GM23248 (cell line): ENCODE results near the gene SUN2.
"Not testable (repeated sequence)": the region's sequence is repeated elsewhere in the genome, so short reads cannot be mapped to it uniquely, and the experiment has no call there.

Experiments used
- EZH2 ChIP-seq: fragments of 200-600 bp; sonication (generic); IDR thresholded peaks from 2 replicates; pipeline ENCODE4 v1.6.1; 2018; ENCODE audit warnings: antibody characterized with exemption, mild to moderate bottlenecking; ENCODE audit not compliant: insufficient read depth, poor library complexity, severe bottlenecking
- EZH2phosphoT487 ChIP-seq: fragments of 200-600 bp; sonication (generic); IDR thresholded peaks from 2 replicates; pipeline ENCODE4 v1.6.1; 2018; ENCODE audit warnings: antibody characterized with exemption, moderate library complexity, mild to moderate bottlenecking, low read depth; ENCODE audit not compliant: insufficient read depth

GRCh38 chr22:38805041-38805593 is 49.3 kb upstream of the SUN2 start:
- not testable (repeated sequence) for TF ChIP-seq EZH2, EZH2phosphoT487
